Activated naive CD8-positive, alpha-beta T cell treated with anti-CD3 and anti-CD28 coated beads for 36 hours (primary cell): ENCODE results near the gene TMEM200C. TPM values are rescaled to one million over a fixed set of nuclear protein-coding genes. Genes with fewer than 3 reads are reported as not detected.

Source experiments
- DNase-seq: peaks from one replicate; pipeline ENCODE4 v3.0.0; 2021
- H3K27ac Mint-ChIP-seq: one replicate; pipeline ENCODE4 v1.8.0; 2022; ENCODE audit warnings: mild to moderate bottlenecking, moderate library complexity, mixed read lengths
- H3K27me3 Mint-ChIP-seq: one replicate; pipeline ENCODE4 v1.8.0; 2022; ENCODE audit warnings: mild to moderate bottlenecking, mixed read lengths
- H3K36me3 Mint-ChIP-seq: one replicate; pipeline ENCODE4 v1.8.0; 2021; ENCODE audit warnings: mild to moderate bottlenecking, mixed read lengths
- H3K4me1 Mint-ChIP-seq: one replicate; pipeline ENCODE4 v1.8.0; 2021; ENCODE audit warnings: mixed read lengths
- H3K4me3 Mint-ChIP-seq: one replicate; pipeline ENCODE4 v1.8.0; 2022; ENCODE audit warnings: mild to moderate bottlenecking, moderate library complexity, mixed read lengths
- H3K9me3 Mint-ChIP-seq: one replicate; pipeline ENCODE4 v1.8.0; 2022; ENCODE audit warnings: mixed read lengths
- total RNA-seq, 2 experiments: library from RNA; stranded (reverse); gene quantifications; one replicate each; pipeline ENCODE4 v1.2.3, GENCODE V29; 2021

Gene TMEM200C
- total RNA-seq = not detected

GRCh38 chr18:5895299-5895875 is at the start of gene TMEM200C:
TMEM200C (minus strand) TSS chr18:5895522; CDS start chr18:5892063, 3,459 bp downstream.
- Mint-ChIP-seq H3K4me1 (peaks cover 5% of the 10 kb centered on the region), H3K27me3 (peaks cover 82% of the 10 kb centered on the region), H3K4me3 (peak within 1 kb of the TSS; percentile 40), H3K27ac (no peak within 1 kb of the TSS), H3K9me3 (no peaks in the 10 kb centered on the region), H3K36me3 (no peaks in the 10 kb centered on the region)
- peak; percentile 15 for DNase-seq

GRCh38 chr18:5944448-5944847 is 49.1 kb upstream of the TMEM200C start:
- no peak overlapping the region for H3K4me3 Mint-ChIP-seq
- no peaks in the 10 kb centered on the region for H3K36me3 Mint-ChIP-seq
- no peaks in the 10 kb centered on the region for H3K9me3 Mint-ChIP-seq
- H3K4me1 Mint-ChIP-seq = peaks cover 6% of the 10 kb centered on the region
- no peak overlapping the region for H3K27ac Mint-ChIP-seq
- peaks cover 10% of the 10 kb centered on the region for H3K27me3 Mint-ChIP-seq
- no peak for DNase-seq

GRCh38 chr18:5943514-5943913 is 48.2 kb upstream of the TMEM200C start:
- Mint-ChIP-seq H3K4me3 (no peak overlapping the region), H3K4me1 (peaks cover 6% of the 10 kb centered on the region), H3K27me3 (peaks cover 10% of the 10 kb centered on the region), H3K9me3 (no peaks in the 10 kb centered on the region), H3K27ac (no peak overlapping the region), H3K36me3 (no peaks in the 10 kb centered on the region)
- no peak for DNase-seq

- Mint-ChIP-seq H3K4me3 (no peak overlapping the region), H3K36me3 (no peaks in the 10 kb centered on the region), H3K4me1 (peaks cover 4% of the 10 kb centered on the region), H3K9me3 (no peaks in the 10 kb centered on the region), H3K27ac (no peak overlapping the region), H3K27me3 (peaks cover 10% of the 10 kb centered on the region)
- DNase-seq = no peak
Measured at GRCh38 chr18:5942591-5942990, 47.3 kb upstream of the TMEM200C start.

GRCh38 chr18:5941890-5942289 is 46.6 kb upstream of the TMEM200C start:
- Mint-ChIP-seq H3K27ac (no peak overlapping the region), H3K4me1 (peaks cover 4% of the 10 kb centered on the region), H3K9me3 (no peaks in the 10 kb centered on the region), H3K4me3 (no peak overlapping the region), H3K27me3 (peaks cover 11% of the 10 kb centered on the region), H3K36me3 (no peaks in the 10 kb centered on the region)
- DNase-seq = no peak

GRCh38 chr18:5939801-5940667 is 44.7 kb upstream of the TMEM200C start:
- H3K9me3 Mint-ChIP-seq = no peaks in the 10 kb centered on the region
- no peak overlapping the region for H3K27ac Mint-ChIP-seq
- no peak for DNase-seq
- H3K4me1 Mint-ChIP-seq = peaks cover 4% of the 10 kb centered on the region
- peaks cover 15% of the 10 kb centered on the region for H3K27me3 Mint-ChIP-seq
- H3K4me3 Mint-ChIP-seq = no peak overlapping the region
- no peaks in the 10 kb centered on the region for H3K36me3 Mint-ChIP-seq

- no peaks in the 10 kb centered on the region for H3K4me1 Mint-ChIP-seq
- peaks cover 11% of the 10 kb centered on the region for H3K27me3 Mint-ChIP-seq
- no peak overlapping the region for H3K27ac Mint-ChIP-seq
- H3K4me3 Mint-ChIP-seq = no peak overlapping the region
- no peak for DNase-seq
- no peaks in the 10 kb centered on the region for H3K36me3 Mint-ChIP-seq
- no peaks in the 10 kb centered on the region for H3K9me3 Mint-ChIP-seq
Measured at GRCh38 chr18:5937795-5938194, 42.5 kb upstream of the TMEM200C start.

- no peak for DNase-seq
- Mint-ChIP-seq H3K36me3 (no peaks in the 10 kb centered on the region), H3K27me3 (peaks cover 13% of the 10 kb centered on the region), H3K27ac (no peak overlapping the region), H3K9me3 (no peaks in the 10 kb centered on the region), H3K4me1 (no peaks in the 10 kb centered on the region), H3K4me3 (no peak overlapping the region)
Measured at GRCh38 chr18:5937121-5937520, 41.8 kb upstream of the TMEM200C start.

GRCh38 chr18:5930789-5931188 is 35.5 kb upstream of the TMEM200C start:
- H3K27ac Mint-ChIP-seq = no peak overlapping the region
- no peak overlapping the region for H3K4me3 Mint-ChIP-seq
- DNase-seq = no peak
- no peaks in the 10 kb centered on the region for H3K4me1 Mint-ChIP-seq
- H3K9me3 Mint-ChIP-seq = peaks cover 8% of the 10 kb centered on the region
- no peaks in the 10 kb centered on the region for H3K36me3 Mint-ChIP-seq
- H3K27me3 Mint-ChIP-seq = peaks cover 8% of the 10 kb centered on the region

GRCh38 chr18:5918205-5918858 is 23.0 kb upstream of the TMEM200C start:
- Mint-ChIP-seq H3K4me1 (no peaks in the 10 kb centered on the region), H3K4me3 (no peak overlapping the region), H3K9me3 (no peaks in the 10 kb centered on the region), H3K36me3 (no peaks in the 10 kb centered on the region), H3K27ac (no peak overlapping the region), H3K27me3 (peaks cover 5% of the 10 kb centered on the region)
- no peak for DNase-seq

GRCh38 chr18:5914951-5915350 is 19.6 kb upstream of the TMEM200C start:
- Mint-ChIP-seq H3K27me3 (peaks cover 7% of the 10 kb centered on the region), H3K4me3 (no peak overlapping the region), H3K9me3 (no peaks in the 10 kb centered on the region), H3K27ac (no peak overlapping the region), H3K4me1 (no peaks in the 10 kb centered on the region), H3K36me3 (no peaks in the 10 kb centered on the region)
- DNase-seq = no peak

- no peaks in the 10 kb centered on the region for H3K36me3 Mint-ChIP-seq
- DNase-seq = no peak
- H3K4me3 Mint-ChIP-seq = no peak overlapping the region
- no peaks in the 10 kb centered on the region for H3K4me1 Mint-ChIP-seq
- peaks cover 9% of the 10 kb centered on the region for H3K27me3 Mint-ChIP-seq
- H3K9me3 Mint-ChIP-seq = no peaks in the 10 kb centered on the region
- H3K27ac Mint-ChIP-seq = no peak overlapping the region
Measured at GRCh38 chr18:5914016-5914415, 18.7 kb upstream of the TMEM200C start.

- Mint-ChIP-seq H3K27ac (no peak overlapping the region), H3K36me3 (no peaks in the 10 kb centered on the region), H3K4me1 (no peaks in the 10 kb centered on the region), H3K27me3 (peaks cover 10% of the 10 kb centered on the region), H3K9me3 (no peaks in the 10 kb centered on the region), H3K4me3 (no peak overlapping the region)
- no peak for DNase-seq
Measured at GRCh38 chr18:5912566-5912965, 17.2 kb upstream of the TMEM200C start.

GRCh38 chr18:5909125-5909524 is 13.8 kb upstream of the TMEM200C start:
- no peaks in the 10 kb centered on the region for H3K4me1 Mint-ChIP-seq
- peaks cover 29% of the 10 kb centered on the region for H3K27me3 Mint-ChIP-seq
- H3K36me3 Mint-ChIP-seq = no peaks in the 10 kb centered on the region
- no peak overlapping the region for H3K4me3 Mint-ChIP-seq
- no peak overlapping the region for H3K27ac Mint-ChIP-seq
- H3K9me3 Mint-ChIP-seq = no peaks in the 10 kb centered on the region
- DNase-seq = no peak

GRCh38 chr18:5903386-5903785 is 8.1 kb upstream of the TMEM200C start:
- no peaks in the 10 kb centered on the region for H3K9me3 Mint-ChIP-seq

More at GRCh38 chr18:5903386-5903785, 8.1 kb upstream of the TMEM200C start:
- no peak for DNase-seq
- Mint-ChIP-seq H3K36me3 (no peaks in the 10 kb centered on the region), H3K4me3 (no peak overlapping the region), H3K4me1 (no peaks in the 10 kb centered on the region), H3K27me3 (peaks cover 57% of the 10 kb centered on the region), H3K27ac (no peak overlapping the region)
